DMS 273 (cell line): ENCODE results near the gene PEX6.
"Not testable (repeated sequence)": the region's sequence is repeated elsewhere in the genome, so short reads cannot be mapped to it uniquely, and the experiment has no call there.

ENCODE experiments used
- DNase-seq: peaks from one replicate; lab custom pipeline; 2025; ENCODE audit not compliant: unreplicated experiment; lab: John Stamatoyannopoulos, UW

PEX6 gene

DNA sequence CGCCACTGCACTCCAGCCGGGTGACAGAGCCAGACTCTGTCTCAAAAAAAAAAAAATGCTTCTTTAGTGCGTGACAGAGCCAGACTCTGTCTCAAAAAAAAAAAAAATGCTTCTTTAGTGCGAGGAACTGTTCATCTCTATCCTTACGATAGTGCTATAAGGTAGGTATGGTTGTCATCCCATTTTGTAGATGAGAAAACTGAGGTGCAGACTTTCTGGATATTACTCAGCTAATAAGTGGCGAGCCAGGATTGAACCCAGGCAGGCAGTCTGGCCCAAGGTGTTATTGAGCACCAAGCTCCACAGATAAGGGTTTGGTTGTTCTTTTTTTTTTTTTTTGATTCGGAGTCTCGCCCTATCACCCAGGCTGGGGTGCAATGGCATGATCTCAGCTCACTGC lies 22.9 kb upstream of the PEX6 start:
- DNase-seq = no peak

DNA sequence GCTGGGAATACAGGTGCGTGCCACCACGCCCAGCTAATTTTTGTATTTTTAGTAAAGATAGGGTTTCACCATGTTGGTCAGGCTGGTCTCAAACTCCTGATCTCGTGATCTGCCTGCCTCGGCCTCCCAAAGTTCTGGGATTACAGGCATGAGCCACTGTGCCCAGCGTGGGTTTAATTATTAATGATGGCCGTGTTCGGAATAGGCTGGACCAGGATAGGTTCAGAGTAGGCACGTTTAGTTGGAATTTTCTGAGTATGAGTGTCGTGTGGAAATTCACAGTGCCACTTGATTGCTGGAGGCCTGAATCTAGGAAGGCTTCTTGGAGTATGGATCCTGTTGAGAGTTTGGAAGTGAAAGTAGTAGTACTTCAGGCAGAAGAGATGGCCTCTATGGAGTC lies 19.2 kb upstream of the PEX6 start:
- DNase-seq = not testable (repeated sequence)

DNA sequence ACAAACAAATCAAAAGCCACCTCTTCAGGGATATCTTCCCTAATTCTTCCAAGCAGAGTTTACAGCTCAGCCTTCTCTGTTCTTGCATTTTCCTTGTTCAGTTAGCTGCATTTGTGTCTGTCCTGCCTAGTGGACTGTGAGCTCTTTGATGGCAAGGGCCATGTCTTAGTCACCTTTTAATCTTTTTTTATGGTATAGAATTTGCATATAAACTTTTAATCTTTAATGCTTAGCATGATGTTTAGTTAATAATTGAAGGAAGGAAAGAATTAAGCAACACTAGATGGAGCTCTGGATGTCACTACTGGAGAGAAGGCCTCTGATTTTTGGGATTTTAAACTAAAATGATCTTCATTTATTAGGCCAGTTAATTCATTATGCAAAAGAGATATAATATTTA lies 17.5 kb upstream of the PEX6 start:
- DNase-seq = no peak

GRCh38 chr6:42993445-42993844 lies 14.5 kb upstream of the PEX6 start:
- DNase-seq = no peak

GRCh38 chr6:42989923-42990322 lies 10.9 kb upstream of the PEX6 start:
- no peak for DNase-seq

DNA sequence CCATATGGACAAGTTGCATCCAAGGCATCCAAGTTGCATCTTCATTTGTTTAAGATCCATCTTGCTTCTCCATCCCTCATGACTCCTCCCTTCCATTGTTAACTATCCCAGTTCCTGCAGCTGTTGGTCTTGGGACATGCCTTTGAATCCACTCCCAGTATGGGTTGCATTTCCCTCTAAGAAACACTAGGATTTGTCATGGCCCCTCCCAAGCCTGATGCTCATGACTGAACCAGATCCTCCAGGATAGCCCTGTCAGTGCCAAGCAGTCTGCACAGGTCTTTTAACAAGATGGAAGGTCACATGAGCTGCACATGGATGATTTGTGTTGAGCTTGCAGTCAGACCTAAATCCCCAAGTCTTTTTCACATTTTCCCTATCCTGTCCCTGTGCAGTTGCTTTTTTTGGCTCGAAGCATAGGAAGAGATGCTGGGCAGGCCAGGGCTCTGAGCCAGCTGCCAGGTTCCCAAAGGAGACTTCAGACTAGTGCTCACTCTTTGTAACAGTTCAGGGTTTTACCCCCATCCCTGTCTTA lies 9.6 kb upstream of the PEX6 start:
- DNase-seq = peak; percentile 18

DNA sequence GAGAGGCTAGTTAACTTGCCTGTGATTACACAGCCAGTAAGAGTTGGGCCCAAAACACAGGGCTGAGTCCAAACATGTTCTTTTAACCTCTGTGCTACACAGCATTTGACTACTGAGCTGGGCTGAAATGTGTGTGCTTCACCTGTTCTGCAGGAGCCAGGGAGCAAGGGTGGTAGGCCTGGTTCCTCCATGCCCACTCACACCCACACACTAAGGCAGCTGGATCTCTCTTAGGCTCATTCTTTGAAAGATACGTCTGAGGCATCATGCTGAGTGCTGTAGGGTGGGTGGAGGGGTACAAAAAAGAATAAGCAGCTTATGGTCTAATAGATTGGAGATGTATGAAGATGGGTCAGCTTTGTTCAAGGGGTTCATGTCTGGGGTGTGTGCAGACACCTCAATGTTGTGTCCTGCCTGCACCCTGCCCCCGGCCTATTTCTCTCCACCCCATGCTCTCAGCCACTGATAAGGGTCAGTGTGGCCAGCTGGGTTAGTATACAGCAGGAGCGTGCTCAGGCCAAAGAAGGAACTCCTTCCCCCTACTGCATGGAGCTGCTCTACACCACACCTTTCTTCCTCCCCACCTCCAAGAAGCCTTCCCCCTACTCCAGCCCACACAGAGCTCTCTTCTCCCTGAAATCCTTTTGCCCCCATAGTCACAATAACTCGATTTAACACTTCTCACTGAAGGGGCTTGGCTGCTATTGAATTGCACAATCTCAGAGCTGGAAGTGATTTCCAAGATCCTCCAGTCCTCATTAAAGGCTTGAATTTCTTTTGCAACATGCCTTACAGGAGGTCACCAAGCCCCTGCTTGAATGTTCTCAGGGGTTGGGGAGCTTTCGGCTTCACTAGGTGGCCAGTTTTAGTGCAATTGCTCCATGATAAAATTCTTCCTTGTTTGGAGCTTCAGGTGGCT lies 8.8 kb upstream of the PEX6 start:
- no peak for DNase-seq

DNA sequence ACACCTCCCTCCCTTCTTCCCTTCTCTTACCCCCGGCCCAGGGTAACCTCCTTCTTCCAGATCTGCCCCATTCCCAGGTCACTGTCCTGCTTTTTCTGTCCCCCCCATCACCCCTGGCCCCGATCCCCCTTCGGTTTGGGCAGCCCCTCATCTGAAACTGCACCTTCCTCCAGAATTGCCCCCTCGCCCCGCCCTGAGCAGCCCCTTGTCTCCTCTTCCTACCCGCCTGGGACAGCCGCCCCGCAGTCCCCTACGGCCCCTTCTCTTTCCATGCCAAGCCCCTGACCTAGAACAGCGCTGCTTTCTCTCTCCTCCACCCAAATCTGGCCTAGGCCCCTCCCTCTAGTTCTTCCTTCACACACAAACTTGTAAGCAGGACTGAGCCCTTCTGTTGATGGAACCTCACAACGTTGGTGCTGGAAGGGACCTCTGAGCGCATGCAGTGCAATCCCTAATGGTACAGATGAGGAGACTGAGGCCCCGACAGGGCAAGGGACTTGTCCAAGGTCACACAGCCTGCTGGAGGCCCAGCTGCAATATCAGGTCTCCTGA lies 6.0 kb upstream of the PEX6 start:
- peak; percentile 29 for DNase-seq

DNA sequence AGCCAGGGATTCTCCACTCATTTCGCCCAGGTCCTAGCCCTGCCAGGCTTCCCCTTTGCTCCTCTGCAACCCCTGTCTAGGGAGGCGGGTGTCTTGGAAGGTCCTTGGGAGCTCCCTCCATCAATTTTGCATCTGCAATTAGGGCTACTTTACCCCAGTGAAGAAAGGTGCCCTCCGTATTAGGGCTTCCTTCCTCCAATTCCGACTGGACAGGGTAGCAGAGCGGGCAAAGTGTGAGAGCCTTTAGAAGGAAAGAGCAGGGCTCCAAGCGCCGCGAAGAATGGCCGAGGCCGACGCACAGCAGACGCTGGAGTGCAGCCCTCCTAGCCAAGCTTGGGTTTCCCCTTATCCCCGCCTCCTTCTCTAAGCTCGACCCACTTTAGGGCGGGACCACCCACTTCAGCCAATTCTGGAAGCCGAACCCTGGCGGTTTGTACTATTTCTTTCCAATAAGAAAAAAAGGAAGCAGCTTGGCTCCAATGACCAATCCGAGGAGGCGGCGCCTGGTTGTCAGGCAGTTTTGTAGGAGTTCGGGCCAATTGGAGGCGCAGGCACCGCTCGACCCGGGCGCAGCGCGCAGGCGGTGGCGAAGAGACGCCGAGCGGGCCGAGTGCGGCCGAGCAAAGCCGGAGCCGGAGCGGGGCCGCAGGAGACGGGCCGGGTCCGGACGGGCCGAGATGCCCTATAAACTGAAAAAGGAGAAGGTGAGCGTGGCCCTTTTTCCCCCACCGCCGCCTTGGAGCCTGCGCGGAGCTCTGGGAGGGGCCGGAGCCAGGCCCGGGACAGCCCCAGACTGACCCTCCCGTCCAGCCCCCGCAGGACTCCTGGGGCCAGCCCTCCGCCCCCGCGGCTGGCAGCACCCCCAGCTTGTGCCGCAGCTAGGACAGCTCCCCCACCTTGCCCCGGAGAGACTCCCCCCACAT lies 5.3 kb upstream of the PEX6 start, which contains the start of gene PPP2R5D:
Gene PPP2R5D, plus strand, starts transcription at position 570 of the 923 bp plus-strand sequence. Its CDS starts 108 bp downstream, at position 678.
- DNase-seq = peak; percentile 99

DNA sequence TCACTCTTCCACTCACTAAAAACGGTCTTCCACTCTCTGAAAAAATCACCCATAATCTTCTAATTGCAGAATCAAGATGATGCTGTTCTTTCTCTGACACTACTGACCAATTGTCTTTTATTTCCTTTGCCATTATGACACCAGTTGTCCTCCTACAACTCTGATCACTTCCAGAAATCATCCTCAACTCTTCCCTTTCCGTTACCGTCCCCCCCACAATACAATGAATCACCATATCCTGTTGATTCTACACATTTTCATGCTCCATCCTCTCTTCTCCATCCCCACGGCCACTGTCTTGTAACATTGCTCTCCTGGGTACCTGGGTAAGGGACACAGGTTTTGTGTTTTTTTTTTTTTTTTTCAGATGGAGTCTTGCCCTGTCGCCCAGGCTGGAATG lies 2.9 kb upstream of the PEX6 start:
- no peak for DNase-seq

DNA sequence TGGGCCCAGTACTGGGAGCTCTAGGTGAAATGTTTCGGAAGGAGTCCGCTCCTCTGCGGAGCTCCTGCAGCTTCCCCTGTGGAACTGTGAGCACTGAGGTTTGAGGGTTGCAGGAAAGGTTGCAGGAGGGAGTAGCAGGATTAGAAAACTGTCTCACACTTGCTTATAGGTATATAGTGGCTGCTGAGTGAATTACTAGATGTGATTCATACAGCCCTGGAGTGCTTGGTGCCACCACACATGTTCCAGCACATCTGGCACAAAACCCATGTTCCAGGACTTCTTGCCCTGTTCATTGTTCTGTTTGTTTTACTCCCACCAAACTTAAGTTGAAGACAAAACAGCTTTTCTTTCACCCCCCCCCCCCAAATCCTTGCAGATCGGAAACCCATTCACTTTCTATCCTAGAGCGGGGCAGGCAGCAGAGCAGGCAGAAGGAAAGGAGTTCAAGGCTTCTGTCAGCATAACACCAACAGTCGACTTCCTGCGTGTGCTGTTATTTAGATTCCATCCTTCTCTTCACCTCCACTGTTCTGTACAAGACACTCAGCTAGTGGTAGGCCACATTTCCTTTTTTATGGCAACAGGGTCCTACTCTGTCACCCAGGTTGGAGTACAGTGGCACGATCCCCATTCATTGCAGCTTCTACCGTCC lies 669 bp upstream of the PEX6 start:
- peak; percentile 74 for DNase-seq

DNA sequence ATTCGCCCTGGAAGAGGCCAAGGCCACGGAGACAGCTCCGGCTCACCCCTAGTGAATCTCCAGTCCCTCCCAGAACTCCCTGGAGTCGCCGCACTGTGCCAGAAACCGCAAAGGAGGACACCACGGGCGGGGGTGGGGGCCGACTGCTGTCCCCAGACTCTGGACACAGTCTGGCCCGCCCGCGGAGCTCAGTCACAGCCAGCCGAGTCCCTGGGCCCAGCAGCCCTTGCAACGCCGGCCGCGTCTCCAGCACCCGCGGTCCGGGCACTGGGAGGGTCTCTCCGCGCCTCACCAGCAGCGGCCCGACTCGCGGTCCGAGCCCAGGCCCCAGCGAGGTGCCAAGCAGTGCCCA lies 518 bp downstream of the PEX6 start:
- peak; percentile 61 for DNase-seq

- no peak for DNase-seq
Observed at GRCh38 chr6:42974919-42975505, 4.0 kb downstream of the PEX6 start.

DNA sequence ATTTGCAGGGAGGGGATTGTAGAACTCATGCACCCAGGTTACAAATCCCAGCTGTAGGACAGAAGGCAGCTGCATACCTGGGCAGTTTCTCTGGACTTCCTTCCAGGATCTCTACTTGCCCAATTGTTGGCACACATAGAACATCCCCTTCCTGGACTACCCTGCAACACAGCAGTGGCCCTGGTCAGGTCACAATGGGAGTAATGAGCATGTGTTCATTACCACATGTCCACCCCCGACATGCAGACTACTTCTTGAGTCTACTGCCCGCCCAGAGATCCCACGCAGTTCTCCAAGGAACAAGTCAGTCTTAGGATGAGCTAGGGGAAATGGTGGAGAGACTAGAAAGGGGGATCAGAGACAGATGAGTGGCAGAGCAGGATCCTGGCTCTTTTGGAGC lies 5.1 kb downstream of the PEX6 start:
- no peak for DNase-seq

- DNase-seq = no peak
Observed at GRCh38 chr6:42971746-42972327, 7.1 kb downstream of the PEX6 start.

DNA sequence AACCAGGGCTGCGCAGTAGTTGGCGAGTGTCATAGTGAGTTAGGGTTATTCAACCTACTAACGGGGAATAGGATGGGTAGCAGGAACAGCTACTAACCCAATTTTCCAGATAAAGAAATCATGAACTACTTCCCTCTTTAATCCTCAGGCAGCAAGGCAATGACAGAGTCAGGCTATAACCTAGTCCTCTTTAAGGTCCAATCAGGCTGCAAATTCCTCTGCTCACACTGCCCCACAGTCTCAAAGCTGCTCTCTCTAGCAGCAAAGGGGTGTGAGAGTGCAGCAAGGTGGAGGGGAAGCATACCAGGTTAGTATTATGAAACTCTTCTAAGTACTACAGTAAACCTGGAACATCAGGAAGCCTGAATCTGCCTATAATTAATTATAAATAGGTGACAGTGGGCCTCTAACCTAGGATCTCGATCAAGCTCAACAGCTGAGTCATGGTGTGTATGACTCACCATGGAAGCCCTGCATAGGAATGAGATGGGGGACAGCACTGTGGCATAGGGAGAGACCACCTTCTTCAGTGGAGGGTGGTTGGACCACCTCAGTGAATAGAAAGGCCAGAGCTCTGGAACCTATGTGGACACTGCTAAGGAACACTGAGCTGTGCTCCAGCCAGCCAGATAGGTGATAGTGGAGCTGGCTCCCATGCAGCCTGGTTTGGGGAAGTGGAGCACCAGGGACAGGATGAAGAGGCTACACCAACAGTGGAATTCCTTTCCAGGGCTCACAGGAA lies 7.9 kb downstream of the PEX6 start:
- no peak for DNase-seq

GRCh38 chr6:42969934-42970333 lies 9.0 kb downstream of the PEX6 start:
- no peak for DNase-seq

DNA sequence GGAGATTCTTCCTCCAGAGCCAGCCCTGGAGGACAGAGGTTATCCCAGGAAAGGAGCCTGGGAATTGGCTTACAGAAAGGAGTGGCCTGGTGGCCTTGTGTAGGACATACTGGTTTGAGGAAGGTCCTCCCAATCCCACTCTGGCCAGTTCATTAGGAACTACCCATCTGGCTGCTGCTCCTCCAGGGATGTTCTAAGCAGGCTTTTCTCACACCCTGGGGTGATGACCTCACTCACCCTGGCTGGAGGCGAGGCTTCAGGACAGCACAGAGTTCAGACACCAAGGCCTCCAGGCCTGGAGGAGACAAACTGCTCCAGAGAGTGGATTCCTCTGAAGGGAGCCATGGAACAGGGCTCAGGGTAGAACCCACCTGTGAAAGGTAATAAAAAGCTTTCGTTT lies 9.6 kb downstream of the PEX6 start:
- DNase-seq = no peak

DNA sequence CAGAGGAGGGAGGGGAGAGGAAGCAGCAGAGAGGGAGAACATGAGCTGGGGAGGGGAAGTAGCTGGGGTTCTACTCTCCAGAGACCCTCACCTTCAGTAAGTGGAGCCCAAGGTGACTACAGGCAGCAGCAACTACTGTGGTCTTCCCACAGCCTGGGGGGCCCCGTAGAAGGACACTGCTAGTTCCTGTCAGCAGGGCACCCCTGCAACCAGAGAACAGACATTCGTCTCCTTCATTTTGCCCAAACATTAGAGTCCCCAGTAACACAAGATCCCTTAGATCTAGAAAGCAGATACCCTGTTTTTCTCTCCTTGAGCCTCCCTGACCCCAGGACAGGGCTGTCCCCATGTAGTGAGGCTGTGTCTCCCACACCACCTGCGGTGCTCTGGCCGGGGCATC lies 10.2 kb downstream of the PEX6 start:
- DNase-seq = no peak
